OCI-M1 (cell line): ENCODE results near the gene ZBTB34.

Experiments
- DNase-seq: peaks from one replicate; lab custom pipeline; 2025; lab: John Stamatoyannopoulos, UW

The ZBTB34 gene

GRCh38 chr9:126842977-126843799 is 17.3 kb upstream of the ZBTB34 start:
- no peak for DNase-seq

- no peak for DNase-seq
These were observed 16.4 kb upstream of the ZBTB34 start for GRCh38 chr9:126844085-126844484.

GRCh38 chr9:126847051-126847450 is 13.4 kb upstream of the ZBTB34 start:
- DNase-seq: no peak

- no peak for DNase-seq
These were observed 10.7 kb upstream of the ZBTB34 start for GRCh38 chr9:126849591-126850225.

GRCh38 chr9:126851286-126851880 is 9.1 kb upstream of the ZBTB34 start:
- no peak for DNase-seq

- DNase-seq: no peak
These were observed 8.3 kb upstream of the ZBTB34 start for GRCh38 chr9:126852086-126852688.

- no peak for DNase-seq
These were observed 6.8 kb upstream of the ZBTB34 start for GRCh38 chr9:126853667-126854066.

- DNase-seq: no peak
These were observed 5.7 kb upstream of the ZBTB34 start for GRCh38 chr9:126854734-126855133.

GRCh38 chr9:126856326-126856877 is 4.0 kb upstream of the ZBTB34 start:
- DNase-seq: no peak

GRCh38 chr9:126857261-126857960 is 3.0 kb upstream of the ZBTB34 start:
- DNase-seq: no peak

- no peak for DNase-seq
These were observed 1.3 kb upstream of the ZBTB34 start for GRCh38 chr9:126859111-126859510.

GRCh38 chr9:126860757-126861466 is 473 bp downstream of the ZBTB34 start:
- peak; percentile 59 for DNase-seq

- DNase-seq: peak; percentile 81
These were observed 1.3 kb downstream of the ZBTB34 start for GRCh38 chr9:126861707-126862103.

- peak; percentile 88 for DNase-seq
These were observed 1.8 kb downstream of the ZBTB34 start for GRCh38 chr9:126862104-126862761.

- no peak for DNase-seq
These were observed 4.3 kb downstream of the ZBTB34 start for GRCh38 chr9:126864771-126865170.

GRCh38 chr9:126869368-126869767 is 8.9 kb downstream of the ZBTB34 start:
- DNase-seq: no peak

- peak; percentile 12 for DNase-seq
These were observed 12.1 kb downstream of the ZBTB34 start for GRCh38 chr9:126872516-126872915.

- peak; percentile 58 for DNase-seq
These were observed 14.3 kb downstream of the ZBTB34 start for GRCh38 chr9:126874546-126875314.

GRCh38 chr9:126875756-126876510 is 15.5 kb downstream of the ZBTB34 start:
- no peak for DNase-seq
